Measurements from ENCODE around the gene GATD1. TPM values are rescaled to one million over a fixed set of nuclear protein-coding genes. Genes with fewer than 3 reads are reported as not detected.

The GATD1 gene
- total and polyA plus RNA-seq, 9 of the 15 experiments (the other 6 are each of a cell fraction or from before 2014, with no cell fraction given), result 2.8 to 144 (median 36.9) TPM

DNA sequence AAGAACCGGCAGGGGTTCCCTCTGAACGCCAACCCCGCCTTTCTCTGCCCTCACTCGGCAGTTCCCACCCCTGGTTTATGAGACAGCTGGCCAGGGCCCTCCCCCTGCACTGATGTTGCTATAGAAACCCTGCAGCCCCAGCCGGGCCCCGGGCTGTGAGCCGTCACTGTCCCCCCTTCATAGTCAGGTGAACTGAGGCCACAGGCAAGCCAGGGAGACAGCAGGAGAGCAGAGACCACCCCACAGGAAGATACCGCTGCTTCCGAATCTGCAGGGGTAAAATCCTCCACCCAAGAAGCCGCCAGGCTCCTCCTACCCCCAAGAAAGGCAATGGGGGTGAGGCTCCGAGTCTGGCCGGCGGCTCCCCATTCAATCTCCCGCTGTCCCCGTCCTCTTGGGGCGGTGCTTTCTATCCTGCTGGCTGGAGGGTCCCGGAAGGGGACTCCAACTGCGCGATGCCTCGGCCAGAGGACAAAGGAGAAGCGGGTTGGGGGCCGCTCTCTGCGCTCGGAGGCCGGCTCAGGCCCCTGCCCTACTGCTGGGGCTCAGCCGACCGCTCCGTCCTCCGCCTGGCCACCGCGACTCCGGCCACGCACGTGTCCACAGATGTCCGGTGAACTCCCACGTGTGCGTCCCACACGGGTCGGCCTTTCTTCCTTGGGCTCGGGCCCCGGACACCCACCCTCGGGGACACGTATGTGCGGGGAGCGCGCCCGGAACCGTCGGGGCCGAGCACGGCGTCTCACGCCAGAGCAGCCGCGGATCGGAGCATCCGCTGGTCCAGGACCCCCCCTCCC lies 20.2 kb upstream of the GATD1 start (continued):
- TF ChIP-seq, protein P1, sequence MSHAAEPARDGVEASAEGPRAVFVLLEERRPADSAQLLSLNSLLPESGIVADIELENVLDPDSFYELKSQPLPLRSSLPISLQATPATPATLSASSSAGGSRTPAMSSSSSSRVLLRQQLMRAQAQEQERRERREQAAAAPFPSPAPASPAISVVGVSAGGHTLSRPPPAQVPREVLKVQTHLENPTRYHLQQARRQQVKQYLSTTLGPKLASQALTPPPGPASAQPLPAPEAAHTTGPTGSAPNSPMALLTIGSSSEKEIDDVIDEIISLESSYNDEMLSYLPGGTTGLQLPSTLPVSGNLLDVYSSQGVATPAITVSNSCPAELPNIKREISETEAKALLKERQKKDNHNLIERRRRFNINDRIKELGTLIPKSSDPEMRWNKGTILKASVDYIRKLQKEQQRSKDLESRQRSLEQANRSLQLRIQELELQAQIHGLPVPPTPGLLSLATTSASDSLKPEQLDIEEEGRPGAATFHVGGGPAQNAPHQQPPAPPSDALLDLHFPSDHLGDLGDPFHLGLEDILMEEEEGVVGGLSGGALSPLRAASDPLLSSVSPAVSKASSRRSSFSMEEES (CRISPR knock-in tag; IDR thresholded peaks at IDR 0.05), result no peak
- TF ChIP-seq, protein P2, sequence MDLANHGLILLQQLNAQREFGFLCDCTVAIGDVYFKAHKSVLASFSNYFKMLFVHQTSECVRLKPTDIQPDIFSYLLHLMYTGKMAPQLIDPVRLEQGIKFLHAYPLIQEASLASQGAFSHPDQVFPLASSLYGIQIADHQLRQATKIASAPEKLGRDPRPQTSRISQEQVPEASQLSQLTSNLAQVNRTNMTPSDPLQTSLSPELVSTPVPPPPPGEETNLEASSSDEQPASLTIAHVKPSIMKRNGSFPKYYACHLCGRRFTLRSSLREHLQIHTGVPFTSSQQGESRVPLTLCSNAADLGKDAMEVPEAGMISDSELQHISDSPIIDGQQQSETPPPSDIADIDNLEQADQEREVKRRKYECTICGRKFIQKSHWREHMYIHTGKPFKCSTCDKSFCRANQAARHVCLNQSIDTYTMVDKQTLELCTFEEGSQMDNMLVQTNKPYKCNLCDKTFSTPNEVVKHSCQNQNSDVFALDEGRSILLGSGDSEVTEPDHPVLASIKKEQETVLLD (IDR thresholded peaks at IDR 0.05), result 0 out of 2 replicates have a peak, but pooled peaks have one; percentile 33
- TF ChIP-seq STAT5A (IDR thresholded peaks at IDR 0.05; ENCODE audit: borderline replicate concordance, low read length) (no peak), STAT5B (CRISPR knock-in tag; IDR thresholded peaks at IDR 0.05) (no peak), PHTF2 (CRISPR knock-in tag; IDR thresholded peaks at IDR 0.05) (no peak), ZBTB17 (CRISPR knock-in tag; IDR thresholded peaks at IDR 0.05) (0 out of 2 replicates have a peak, but pooled peaks have one; percentile 59), POLR2G (IDR thresholded peaks at IDR 0.05; ENCODE audit: low read depth, low read length) (peak; percentile 68; the same call in 1 of the 2 replicates), DPF2 (IDR thresholded peaks at IDR 0.05) (no peak), MED1 (CRISPR knock-in tag; IDR thresholded peaks at IDR 0.05; ENCODE audit: borderline replicate concordance) (0 out of 2 replicates have a peak, but pooled peaks have one; percentile 22), ZBTB9 (CRISPR knock-in tag; IDR thresholded peaks at IDR 0.05) (peak; percentile 68; the same call in 1 of the 2 replicates), ZNF143 (CRISPR knock-in tag; IDR thresholded peaks at IDR 0.05) (peak; percentile 40; the same call in 1 of the 2 replicates), SPI1 (IDR thresholded peaks at IDR 0.05; ENCODE audit: borderline replicate concordance, low read depth, low read length) (0 out of 2 replicates have a peak, but pooled peaks have one; percentile 31), ZNF589 (CRISPR knock-in tag; IDR thresholded peaks at IDR 0.05; ENCODE audit: low read depth) (no peak), ZNF24 (IDR thresholded peaks at IDR 0.05) (no peak), HOXB6 (CRISPR knock-in tag; IDR thresholded peaks at IDR 0.05; ENCODE audit: borderline replicate concordance) (no peak), ZNF592 (IDR thresholded peaks at IDR 0.05) (no peak)
- TF ChIP-seq, protein P3, sequence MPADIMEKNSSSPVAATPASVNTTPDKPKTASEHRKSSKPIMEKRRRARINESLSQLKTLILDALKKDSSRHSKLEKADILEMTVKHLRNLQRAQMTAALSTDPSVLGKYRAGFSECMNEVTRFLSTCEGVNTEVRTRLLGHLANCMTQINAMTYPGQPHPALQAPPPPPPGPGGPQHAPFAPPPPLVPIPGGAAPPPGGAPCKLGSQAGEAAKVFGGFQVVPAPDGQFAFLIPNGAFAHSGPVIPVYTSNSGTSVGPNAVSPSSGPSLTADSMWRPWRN (IDR thresholded peaks at IDR 0.05; ENCODE audit: low read depth), result no peak

Measured in K562 (cell line).